ENCODE data around the gene ARID1B. TPM values are rescaled to one million over a fixed set of nuclear protein-coding genes. Genes with fewer than 3 reads are reported as not detected.

Gene ARID1B
- total RNA-seq, 1 experiment from 2014 or later, result 35.6 TPM

GRCh38 chr6:157065366-157065765, 288.2 kb downstream of the ARID1B start:
- Histone ChIP-seq H3K4me3 (replicated peaks in 1 of 2; ENCODE audit: low read depth in 1 of 2, low read length in 2 of 2) (no peak overlapping the region), H3K9me2 (ENCODE audit: insufficient read depth) (no peaks in the 10 kb centered on the region), H3K4me2 (ENCODE audit: low read length) (no peak overlapping the region), H2AFZ (ENCODE audit: low read depth, low read length, poor library complexity, severe bottlenecking) (no peak overlapping the region), H3K4me1 (ENCODE audit: control insufficient read depth in 1 of 2, insufficient read depth in 2 of 2, low read length in 2 of 2) (0 out of 4 replicates have a peak, but pooled peaks cover 3 to 6% of the 10 kb centered on the region in 2 experiments), H3K27me3 (ENCODE audit: insufficient read depth, low read length) (no peaks in the 10 kb centered on the region), H4K20me1 (ENCODE audit: insufficient read depth) (peaks cover 4% of the 10 kb centered on the region; the same call in 1 of the 2 replicates), H3K9me3 (ENCODE audit: control insufficient read depth in 1 of 2, insufficient read depth in 1 of 2, low read depth in 1 of 2, low read length in 2 of 2) (no peaks in the 10 kb centered on the region), H3K36me3 (ENCODE audit: control insufficient read depth in 1 of 2, insufficient read depth in 2 of 2, low read length in 2 of 2) (no peaks in the 10 kb centered on the region), H3K9ac (ENCODE audit: low read length) (no peak overlapping the region), H3K79me2 (ENCODE audit: insufficient read depth, low read length) (no peaks in the 10 kb centered on the region), H3K27ac (ENCODE audit: low read depth, low read length) (no peak overlapping the region)
- POLR2A ChIA-PET, result no interaction called here
- BruUV-seq (replicated peaks), result no TSS peak
- intact Hi-C loops (cut with micrococcal nuclease), result no loop called here
- CTCF ChIA-PET, result no interaction called here
- RAD21 ChIA-PET (ENCODE audit: low non-redundant PET in 1 of 2, low total read pairs in 2 of 2, uncharacterized antibody in 2 of 2, unreplicated experiment in 2 of 2), result no interaction called here
- TF ChIP-seq CTCF (IDR thresholded peaks at IDR 0.05 in 2 of 3, conservative IDR thresholded peaks at IDR 0.05 in 1 of 3; ENCODE audit: borderline replicate concordance in 1 of 3, insufficient read depth in 1 of 3, low read depth in 2 of 3, low read length in 2 of 3), result no peak
- TF ChIP-seq MAX (IDR thresholded peaks at IDR 0.05), result no peak
- TF ChIP-seq ZBTB33 (IDR thresholded peaks at IDR 0.05; ENCODE audit: extremely low read depth, insufficient replicate concordance, low read length), result no peak
- DNase-seq (ENCODE audit: low read depth, low spot score) (no peak), ATAC-seq (no peak)
